ENCODE measurements around the gene XAGE1B.
"Not testable (repeated sequence)": the region's sequence is repeated elsewhere in the genome, so short reads cannot be mapped to it uniquely, and the experiment has no call there.

DNA sequence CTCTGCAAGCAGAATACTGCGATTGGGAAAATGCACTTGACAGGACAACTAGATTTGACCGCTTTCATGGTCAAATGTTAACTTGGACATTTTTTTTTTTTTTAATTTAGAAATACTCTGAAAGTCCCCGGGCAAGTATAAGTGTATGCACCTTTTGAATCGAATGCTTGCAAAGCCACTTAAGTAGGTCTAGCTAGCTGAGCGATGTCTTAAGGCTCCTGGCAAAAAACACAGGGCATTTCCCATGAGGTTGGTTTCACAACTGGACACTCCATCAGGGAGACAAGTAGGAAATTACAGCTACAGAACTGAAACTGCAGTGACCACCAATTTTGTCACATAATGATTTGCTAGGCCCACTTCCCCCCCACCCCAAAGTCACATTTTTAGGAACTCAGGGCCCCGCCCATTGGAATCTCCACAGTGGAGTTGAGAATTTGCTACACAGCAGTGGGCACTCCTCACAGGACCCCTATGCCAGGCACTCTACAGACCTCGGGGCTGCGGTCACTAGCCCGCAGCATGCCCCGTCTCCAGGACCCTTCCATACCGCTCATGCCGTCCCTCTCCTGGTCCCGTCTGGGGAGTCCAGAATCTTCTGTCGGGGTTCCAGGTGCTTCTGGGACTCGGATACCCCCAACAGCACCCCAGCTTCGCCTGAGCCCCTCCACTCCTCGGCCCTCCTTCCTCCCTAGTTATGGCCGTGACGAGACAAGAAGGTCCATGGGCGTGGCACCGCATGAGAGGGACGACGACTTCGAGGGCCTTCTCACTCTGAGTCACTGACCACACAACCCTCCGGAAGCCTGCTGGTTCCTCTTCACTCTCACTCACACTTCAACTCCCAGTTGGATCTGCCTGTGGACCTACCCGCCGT lies 515 bp downstream of the XAGE1B start:
- TF ChIP-seq, protein P1, sequence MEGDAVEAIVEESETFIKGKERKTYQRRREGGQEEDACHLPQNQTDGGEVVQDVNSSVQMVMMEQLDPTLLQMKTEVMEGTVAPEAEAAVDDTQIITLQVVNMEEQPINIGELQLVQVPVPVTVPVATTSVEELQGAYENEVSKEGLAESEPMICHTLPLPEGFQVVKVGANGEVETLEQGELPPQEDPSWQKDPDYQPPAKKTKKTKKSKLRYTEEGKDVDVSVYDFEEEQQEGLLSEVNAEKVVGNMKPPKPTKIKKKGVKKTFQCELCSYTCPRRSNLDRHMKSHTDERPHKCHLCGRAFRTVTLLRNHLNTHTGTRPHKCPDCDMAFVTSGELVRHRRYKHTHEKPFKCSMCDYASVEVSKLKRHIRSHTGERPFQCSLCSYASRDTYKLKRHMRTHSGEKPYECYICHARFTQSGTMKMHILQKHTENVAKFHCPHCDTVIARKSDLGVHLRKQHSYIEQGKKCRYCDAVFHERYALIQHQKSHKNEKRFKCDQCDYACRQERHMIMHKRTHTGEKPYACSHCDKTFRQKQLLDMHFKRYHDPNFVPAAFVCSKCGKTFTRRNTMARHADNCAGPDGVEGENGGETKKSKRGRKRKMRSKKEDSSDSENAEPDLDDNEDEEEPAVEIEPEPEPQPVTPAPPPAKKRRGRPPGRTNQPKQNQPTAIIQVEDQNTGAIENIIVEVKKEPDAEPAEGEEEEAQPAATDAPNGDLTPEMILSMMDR (IDR thresholded peaks at IDR 0.05): not testable (repeated sequence)
- not testable (repeated sequence) for TF ChIP-seq POLR2A (IDR thresholded peaks at IDR 0.05)

All from adrenal gland (tissue), 5 donors.